Kidney (tissue), 14 donors: Measurements from ENCODE around the gene MT1A. TPM values are rescaled to one million over a fixed set of nuclear protein-coding genes. Genes with fewer than 3 reads are reported as not detected.

Experiments used
- DNase-seq, 5 donors: peaks; one replicate each; pipeline ENCODE4 v3.0.0-alpha.2; 2013 to 2020
- FAIRE-seq: peaks from 2 replicates; lab custom pipeline; 2012; peaks lifted over from hg19 to GRCh38; lab: Jason Lieb, UNC
- H3K27ac ChIP-seq, 2 donors: one replicate each; pipeline ENCODE4 v1.7.0; 2013; ENCODE audit warnings: low read depth in 2 of 2, low read length in 2 of 2, inconsistent platforms in 1 of 2
- H3K27me3 ChIP-seq: one replicate; pipeline ENCODE4 v1.7.1; 2013; ENCODE audit warnings: low read length, inconsistent platforms; ENCODE audit not compliant: control insufficient read depth, insufficient read depth
- H3K36me3 ChIP-seq, 3 donors: one replicate each; pipeline versions ENCODE4 v1.7.0 to v1.7.1; 2013; ENCODE audit warnings: low read length in 3 of 3, control low read depth in 1 of 3, inconsistent platforms in 1 of 3; ENCODE audit not compliant: insufficient read depth in 3 of 3, control insufficient read depth in 2 of 3
- H3K4me1 ChIP-seq, 3 donors: one replicate each; pipeline versions ENCODE4 v1.7.0 to v1.7.1; 2013; ENCODE audit warnings: low read length in 3 of 3, inconsistent platforms in 1 of 3, low read depth in 1 of 3; ENCODE audit not compliant: control insufficient read depth in 2 of 3, insufficient read depth in 2 of 3
- H3K4me3 ChIP-seq, 3 donors: one replicate each; pipeline versions ENCODE4 v1.7.0 to v1.8.1; 2013; ENCODE audit warnings: low read length in 3 of 3, control low read depth in 1 of 3, inconsistent platforms in 1 of 3
- H3K9ac ChIP-seq, 3 donors: one replicate each; pipeline versions ENCODE4 v1.7.0 to v1.7.1; 2013; ENCODE audit warnings: low read length in 3 of 3, control low read depth in 1 of 3, inconsistent platforms in 1 of 3
- H3K9me3 ChIP-seq, 3 donors: one replicate each; pipeline versions ENCODE4 v1.7.0 to v1.7.1; 2013; ENCODE audit warnings: low read length in 3 of 3, control low read depth in 1 of 3, inconsistent platforms in 1 of 3; ENCODE audit not compliant: control insufficient read depth in 2 of 3, insufficient read depth in 1 of 3
- CTCF ChIP-seq: IDR thresholded peaks from 3 replicates; pipeline ENCODE4 v1.5.1; 2012; ENCODE audit warnings: mild to moderate bottlenecking, moderate library complexity, borderline replicate concordance; ENCODE audit not compliant: insufficient read depth; ENCODE audit errors: extremely low read depth
- intact Hi-C: fragments of 100-400 bp; cut with DNase I; formaldehyde crosslinking; loops from one replicate; pipeline ENCODE4 v1.11.1; 2022
- polyA plus RNA-seq: library from polyadenylated mRNA; stranded (reverse); fragments of 350-450 nt; fragmentation: Illumina TruSeq; extraction: RNeasy Lipid Tissue Mini Kit (QIAGEN cat#74804); gene quantifications from one replicate; pipeline ENCODE4 v1.2.3, GENCODE V29; 2014; ENCODE audit warnings: low read depth, low replicate concordance; ENCODE audit not compliant: insufficient read depth
- total RNA-seq: library from RNA; stranded (reverse); fragmentation: NEBNext Ultra II Directional; extraction: Animal tissue kit (Norgen Biotek cat#: 25700); gene quantifications from one replicate; pipeline ENCODE4 v1.2.1, GENCODE V29; 2021
- donor health status: control.
- donor health status: control.
- donor health status: control.
- donor health status: control.
- donor health status: control.
- donor health status: DM: yes; HTN: yes; CAD: no.
- donor health status: Normal renal cell carcinoma (clear cell type).

MT1A gene
- total and polyA plus RNA-seq, 2 donors from 2014 or later = 3.1 to 19.8 TPM

DNA sequence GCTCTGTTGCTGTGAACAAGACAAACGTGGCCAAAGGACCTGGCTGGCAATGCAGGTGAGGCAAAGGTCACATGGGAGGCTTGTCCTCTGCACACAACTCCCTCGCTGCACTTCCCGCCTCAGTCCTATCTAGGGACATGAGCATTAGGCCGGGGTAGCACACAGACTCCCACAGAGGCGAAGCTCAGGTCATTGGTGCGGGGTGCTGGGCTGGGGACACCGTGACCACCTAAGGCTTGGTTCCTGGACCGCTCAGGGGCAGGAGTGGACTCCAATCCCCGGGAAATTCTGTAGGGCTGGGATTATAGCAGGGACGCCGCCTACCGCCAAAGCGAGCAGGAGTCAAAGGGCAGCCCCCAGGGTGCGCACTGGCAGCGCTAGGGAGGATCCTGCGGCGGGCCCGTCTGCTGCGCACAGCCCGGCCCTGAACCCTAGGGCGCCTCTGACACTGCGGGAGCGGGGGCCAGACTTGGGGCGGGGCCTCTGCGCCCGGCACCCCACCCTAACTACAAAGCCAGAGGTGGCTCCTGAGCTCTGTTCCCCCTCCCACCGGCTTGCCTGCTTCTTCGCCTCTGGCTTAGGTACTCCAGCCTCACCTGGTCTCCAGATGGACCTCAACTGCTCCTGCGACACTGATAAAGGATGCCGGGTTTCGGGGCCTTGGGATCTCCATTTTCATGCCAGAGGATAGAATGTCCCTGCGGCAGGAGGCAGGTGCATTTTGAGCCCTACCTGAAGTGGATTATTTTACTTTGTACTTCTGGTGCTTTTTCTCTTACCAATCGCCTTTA is 9.4 kb downstream of the MT1A start:
- Histone ChIP-seq H3K9ac (no peak overlapping the region), H3K9me3 (no peaks in the 10 kb centered on the region), H3K36me3 (no peaks in the 10 kb centered on the region), H3K27me3 (peaks cover 37% of the 10 kb centered on the region), H3K4me1 (peaks cover 0 to 7% (median 6%) of the 10 kb centered on the region in 3 donors), H3K4me3 (no peak overlapping the region), H3K27ac (no peak overlapping the region)
- intact Hi-C loops = no loop called here
- DNase-seq (no peak), FAIRE-seq (no peak)
- no peak for TF ChIP-seq CTCF

DNA sequence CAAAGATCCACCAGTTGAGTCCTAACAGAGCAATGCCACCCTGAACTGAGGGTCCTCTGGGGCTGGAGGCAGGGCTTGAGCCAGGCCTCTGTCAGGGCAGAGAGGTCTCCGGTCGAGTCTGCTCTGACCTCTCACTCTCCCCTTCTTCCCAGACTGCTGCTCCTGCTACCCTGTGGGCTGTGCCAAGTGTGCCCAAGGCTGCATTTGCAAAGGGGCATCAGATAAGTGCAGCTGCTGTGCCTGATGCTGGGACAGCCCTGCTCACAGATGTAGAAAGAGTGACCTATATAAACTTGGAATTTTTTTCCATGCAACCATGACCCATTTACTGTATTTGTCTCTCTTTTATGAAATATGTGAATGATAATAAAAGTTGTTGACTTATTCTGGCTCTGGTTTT is 10.8 kb downstream of the MT1A start:
- FAIRE-seq (no peak), DNase-seq (no peak)
- intact Hi-C loops = no loop called here
- Histone ChIP-seq H3K4me3 (no peak overlapping the region), H3K4me1 (peaks cover 0 to under 1% (median 0%) of the 10 kb centered on the region in 3 donors), H3K9ac (no peak overlapping the region), H3K9me3 (no peaks in the 10 kb centered on the region), H3K36me3 (no peaks in the 10 kb centered on the region), H3K27ac (no peak overlapping the region), H3K27me3 (peaks cover 30% of the 10 kb centered on the region)
- no peak for TF ChIP-seq CTCF

- Histone ChIP-seq H3K4me1 (no peaks in the 10 kb centered on the region), H3K27me3 (peaks cover 24% of the 10 kb centered on the region), H3K4me3 (no peak overlapping the region), H3K36me3 (no peaks in the 10 kb centered on the region), H3K9me3 (no peaks in the 10 kb centered on the region), H3K27ac (no peak overlapping the region), H3K9ac (no peak overlapping the region)
- intact Hi-C loops = no loop called here
- TF ChIP-seq CTCF = no peak
- DNase-seq (no peak), FAIRE-seq (no peak)
Measured at GRCh38 chr16:56649820-56650219, 11.4 kb downstream of the MT1A start.
